Epithelial cell of prostate (primary cell): ENCODE results near the gene KNDC1.
"Not testable (repeated sequence)": the region's sequence is repeated elsewhere in the genome, so short reads cannot be mapped to it uniquely, and the experiment has no call there.

Experiments used
- DNase-seq: peaks from one replicate; pipeline ENCODE4 v3.0.0-alpha.2; 2011; ENCODE audit warnings: low read depth, low spot score
- H3K27ac ChIP-seq: fragments of 450-650 bp; 2 replicates; pipeline ENCODE4 v1.5.1; 2017; ENCODE audit warnings: mild to moderate bottlenecking

Gene KNDC1

GRCh38 chr10:133214468-133215410, 54.7 kb downstream of the KNDC1 start:
- H3K27ac ChIP-seq, result no peak overlapping the region
- no peak for DNase-seq

GRCh38 chr10:133215586-133215985, 55.6 kb downstream of the KNDC1 start:
- no peak for DNase-seq
- H3K27ac ChIP-seq, result no peak overlapping the region

DNA sequence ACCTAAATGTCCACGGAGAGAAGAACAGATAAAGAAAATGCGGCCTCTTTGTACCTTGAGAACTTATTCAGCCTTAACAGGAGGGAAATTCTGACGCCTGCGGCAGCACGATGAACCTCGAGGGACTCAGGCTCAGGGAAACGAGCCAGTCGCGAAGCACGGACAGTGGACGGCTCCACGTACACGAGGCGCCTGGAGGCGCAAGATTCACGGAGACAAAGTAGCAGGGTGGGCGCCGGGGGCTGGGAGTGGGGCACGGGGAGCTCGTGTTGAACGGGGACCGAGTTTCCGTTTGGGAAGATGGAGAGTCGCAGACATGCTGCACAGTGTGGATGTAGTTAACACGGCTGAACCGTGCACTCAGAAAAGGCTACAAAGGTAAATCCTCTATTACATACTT, 56.8 kb downstream of the KNDC1 start:
- DNase-seq, result no peak
- no peak overlapping the region for H3K27ac ChIP-seq

DNA sequence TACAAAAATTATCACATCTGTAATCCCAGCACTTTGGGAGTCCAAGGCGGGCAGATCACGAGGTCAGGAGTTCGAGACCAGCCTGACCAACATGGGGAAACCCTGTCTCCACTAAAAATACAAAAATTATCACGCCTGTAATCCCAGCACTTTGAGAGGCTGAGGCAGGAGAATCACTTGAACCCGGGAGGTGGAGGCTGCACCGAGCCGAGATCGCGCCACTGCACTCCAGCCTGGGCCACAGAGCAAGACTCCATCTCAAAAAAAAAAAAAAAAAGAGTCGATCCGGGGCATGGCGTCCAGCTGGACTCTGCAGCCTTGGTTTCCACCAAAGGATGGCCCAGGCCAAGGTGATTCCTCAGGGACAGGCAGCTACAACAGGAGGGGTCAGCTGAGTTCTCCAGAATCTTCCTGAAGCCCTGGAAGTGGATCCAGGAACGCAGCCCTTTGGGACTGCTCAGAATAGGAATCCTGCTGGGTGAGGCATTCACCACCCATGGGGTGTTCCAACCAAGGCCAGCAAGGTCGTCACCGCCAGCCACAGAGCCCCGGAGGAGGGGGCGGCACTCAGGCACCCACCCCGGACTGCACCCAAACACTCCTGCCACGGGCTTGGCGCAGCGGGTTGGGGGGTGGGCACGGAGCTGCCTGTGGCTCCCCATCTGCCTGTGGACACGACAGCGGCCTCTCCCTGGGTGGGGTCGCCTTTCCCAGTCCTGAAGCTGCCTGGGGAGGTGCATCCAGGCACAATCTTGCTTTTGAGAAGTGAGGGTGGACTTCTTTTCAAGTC, 58.0 kb downstream of the KNDC1 start:
- no peak for DNase-seq
- no peak overlapping the region for H3K27ac ChIP-seq

- H3K27ac ChIP-seq, result no peak overlapping the region
- no peak for DNase-seq
Observed at GRCh38 chr10:133218891-133219290, 58.9 kb downstream of the KNDC1 start.

DNA sequence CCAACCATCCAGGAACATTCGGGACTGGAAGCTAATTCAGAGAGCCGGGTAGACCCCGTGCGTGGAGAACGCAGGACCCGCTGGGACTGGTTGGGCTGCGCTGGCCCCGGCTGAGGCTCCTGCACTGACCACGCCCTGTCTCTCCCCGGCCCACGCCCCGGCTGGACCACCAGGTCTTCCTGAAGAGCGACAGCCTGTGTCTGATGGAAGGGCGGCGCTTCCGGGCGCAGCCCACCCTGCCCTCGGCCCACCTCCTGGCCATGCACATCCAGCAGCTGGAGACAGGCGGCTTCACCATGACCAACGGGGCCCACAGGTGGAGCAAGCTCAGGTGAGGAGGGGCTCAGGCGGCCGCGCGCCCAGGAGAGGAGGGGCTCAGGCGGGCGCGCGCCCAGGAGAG, 59.8 kb downstream of the KNDC1 start:
- H3K27ac ChIP-seq, result no peak overlapping the region
- no peak for DNase-seq

- H3K27ac ChIP-seq, result no peak overlapping the region
- no peak for DNase-seq
Observed at GRCh38 chr10:133221331-133221730, 61.3 kb downstream of the KNDC1 start.

DNA sequence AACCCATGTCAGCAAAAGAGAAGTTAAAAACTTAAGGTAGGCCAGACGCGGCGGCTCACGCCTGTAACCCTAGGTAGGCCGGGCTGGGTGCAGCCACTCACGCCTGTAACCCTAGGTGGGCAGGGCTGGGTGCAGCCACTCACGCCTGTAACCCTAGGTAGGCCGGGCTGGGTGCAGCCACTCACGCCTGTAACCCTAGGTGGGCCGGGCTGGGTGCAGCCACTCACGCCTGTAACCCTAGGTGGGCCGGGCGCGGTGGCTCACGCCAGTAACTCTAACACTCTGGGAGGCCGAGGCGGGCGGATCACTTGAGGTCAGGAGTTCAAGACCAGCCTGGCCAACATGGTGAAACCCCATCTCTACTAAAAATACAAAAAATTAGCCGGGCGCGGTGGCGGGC, 61.7 kb downstream of the KNDC1 start:
- H3K27ac ChIP-seq, DNase-seq: not testable (repeated sequence)

- no peak overlapping the region for H3K27ac ChIP-seq
- no peak for DNase-seq
Observed at GRCh38 chr10:133224076-133224475, 64.1 kb downstream of the KNDC1 start.

DNA sequence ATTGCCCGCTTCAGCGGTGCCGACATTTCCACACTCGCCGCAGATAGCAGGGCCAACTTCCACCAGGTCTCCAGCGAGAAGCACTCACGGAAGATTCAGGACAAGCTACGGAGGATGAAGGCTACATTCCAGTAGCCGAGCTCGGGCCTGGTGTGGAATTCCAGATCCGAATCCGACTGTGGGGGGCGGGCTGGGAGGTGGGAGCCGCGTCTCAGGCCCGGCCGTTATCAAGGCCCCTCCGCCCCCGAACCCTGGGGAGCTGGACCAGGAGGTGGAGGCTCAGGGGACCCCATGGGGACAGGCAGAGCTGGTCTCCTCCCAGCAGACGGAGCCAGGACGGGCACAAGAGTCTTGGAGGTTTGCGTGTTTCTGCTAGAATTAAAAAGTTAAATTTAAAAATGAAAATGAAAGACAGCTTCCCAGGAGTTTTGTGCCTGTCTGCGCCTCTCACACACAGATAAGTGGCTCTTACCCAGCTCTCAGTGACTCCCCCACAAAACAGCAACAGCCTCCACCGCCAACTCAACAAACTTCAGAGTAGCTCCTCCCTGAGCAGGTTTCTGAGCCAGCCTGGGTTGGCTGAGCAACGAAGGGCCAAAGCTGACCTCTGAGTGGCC, 64.8 kb downstream of the KNDC1 start:
- DNase-seq, result no peak
- H3K27ac ChIP-seq, result no peak overlapping the region

DNA sequence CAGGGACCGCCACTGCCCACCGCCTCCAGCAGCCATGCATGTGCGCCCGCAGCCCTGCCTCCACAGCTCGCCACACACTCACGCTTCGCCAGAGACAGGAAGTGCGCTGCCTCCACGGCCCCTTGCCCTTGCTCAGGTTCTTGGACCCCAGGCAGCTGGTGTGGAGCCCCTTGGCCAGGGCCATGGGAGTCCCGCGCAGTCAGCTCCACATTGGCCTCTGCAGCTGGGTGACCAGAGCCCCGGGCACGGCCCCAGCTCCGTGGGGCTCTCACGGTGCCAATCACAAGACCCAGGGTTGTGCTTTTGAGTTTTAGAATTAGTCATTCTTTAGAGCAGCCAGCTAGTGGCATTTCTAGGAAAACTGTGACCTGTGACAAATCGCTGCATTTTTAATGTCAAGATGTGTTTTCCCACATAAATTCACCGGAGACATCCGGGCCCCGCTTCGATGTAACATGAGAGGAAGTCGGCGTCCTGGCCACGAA, 65.7 kb downstream of the KNDC1 start:
- no peak overlapping the region for H3K27ac ChIP-seq
- no peak for DNase-seq

DNA sequence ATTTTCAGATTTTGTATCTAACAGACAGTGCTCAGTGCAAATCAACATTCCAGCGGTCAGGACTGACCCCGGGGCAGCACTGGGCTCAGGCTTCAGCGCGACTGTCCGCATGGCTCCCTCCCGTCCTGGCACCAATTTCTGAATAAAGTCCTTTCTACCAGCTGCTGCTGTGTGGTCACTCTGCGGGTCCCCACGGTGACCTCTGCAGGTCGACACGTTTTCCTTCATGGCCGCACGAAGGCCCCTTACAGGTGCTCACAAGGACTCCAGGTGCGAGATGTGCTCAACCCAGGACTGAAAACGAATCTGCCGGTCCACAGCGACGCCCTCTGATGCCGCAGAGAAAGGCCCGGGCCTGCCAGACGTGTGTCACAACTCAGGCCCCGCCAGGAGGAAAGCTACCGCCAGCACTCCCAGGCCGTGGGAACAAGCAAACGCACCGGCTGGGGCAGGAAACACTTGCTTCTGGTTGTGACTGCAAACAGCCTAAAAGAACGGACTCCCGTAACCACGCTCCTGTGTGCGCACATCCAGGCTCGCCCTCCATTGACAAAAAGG, 66.3 kb downstream of the KNDC1 start:
- DNase-seq, result no peak
- no peak overlapping the region for H3K27ac ChIP-seq

- no peak for DNase-seq
Observed at GRCh38 chr10:133227256-133227655, 67.2 kb downstream of the KNDC1 start.

DNA sequence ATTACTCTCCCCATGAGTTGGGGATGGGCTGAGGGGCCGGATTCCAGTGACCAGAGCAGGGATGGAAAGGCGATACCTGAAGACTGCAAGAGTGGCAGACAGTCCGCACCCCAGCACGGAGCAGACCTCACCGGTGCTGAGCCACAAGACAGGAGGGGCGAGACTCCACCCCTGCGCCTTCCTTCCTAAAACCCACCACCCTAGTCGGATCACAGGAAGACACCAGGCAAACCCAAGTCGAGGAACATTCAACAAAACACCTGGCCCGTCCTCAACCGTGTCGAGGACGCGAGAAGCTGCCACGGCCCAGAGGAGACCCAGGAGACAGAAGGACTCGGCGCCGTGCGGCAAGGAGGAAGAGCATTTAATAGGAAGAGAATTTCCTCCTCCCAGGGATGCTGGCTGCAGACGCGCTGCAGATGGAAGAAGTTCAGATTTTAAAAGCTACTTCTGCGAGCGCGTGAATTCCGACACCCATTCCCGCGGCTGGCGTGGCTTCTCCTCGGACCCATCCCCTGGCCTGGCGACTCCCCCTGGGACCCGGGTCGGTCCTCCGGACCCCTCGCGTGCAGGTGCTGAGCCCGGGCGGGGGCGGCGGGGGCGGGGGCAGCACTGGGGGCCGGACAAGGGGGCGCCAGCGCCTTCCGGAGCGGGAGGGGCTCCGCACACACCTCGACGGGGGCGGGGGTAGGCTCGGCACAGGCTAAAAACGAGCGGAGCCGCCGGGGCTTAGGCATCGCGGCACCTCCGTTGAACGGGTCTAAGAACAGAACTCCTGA, 69.4 kb downstream of the KNDC1 start:
- H3K27ac ChIP-seq, result no peak overlapping the region
- DNase-seq, result no peak

More at GRCh38 chr10:133227256-133227655, 67.2 kb downstream of the KNDC1 start:
- no peak overlapping the region for H3K27ac ChIP-seq

DNA sequence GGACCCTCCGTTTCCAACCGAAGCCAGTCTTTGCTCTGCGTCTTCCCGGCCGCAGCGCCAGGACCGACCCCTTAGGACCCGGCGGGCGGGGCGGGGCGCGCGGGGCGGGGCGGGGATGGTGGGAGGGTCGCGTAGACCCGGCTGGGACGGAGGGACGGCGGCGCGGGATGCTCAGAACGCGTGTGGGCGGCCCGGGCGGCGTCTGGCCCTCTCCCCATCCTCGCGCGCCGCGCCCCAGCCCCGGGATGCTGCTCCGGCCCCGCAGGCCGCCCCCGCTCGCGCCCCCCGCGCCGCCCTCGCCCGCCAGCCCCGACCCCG, 70.0 kb downstream of the KNDC1 start, which contains the start of gene UTF1:
Gene UTF1 (plus strand): TSS at position 174 of the 318 bp plus-strand sequence. CDS start 72 bp downstream, at position 246.
- H3K27ac ChIP-seq, result no peak within 1 kb of the TSS
- no peak for DNase-seq

GRCh38 chr10:133230387-133231195, 70.6 kb downstream of the KNDC1 start:
- no peak for DNase-seq
- no peak overlapping the region for H3K27ac ChIP-seq

- DNase-seq, result no peak
- no peak overlapping the region for H3K27ac ChIP-seq
Observed at GRCh38 chr10:133231244-133231945, 71.4 kb downstream of the KNDC1 start.

GRCh38 chr10:133231946-133232574, 72.0 kb downstream of the KNDC1 start:
- H3K27ac ChIP-seq, result no peak overlapping the region
- DNase-seq, result no peak
